GM18511 (cell line): ENCODE measurements around the gene CNOT2.

Experiments
- ATAC-seq: cut with Tn5 transposase; IDR thresholded peaks from one replicate; pipeline ENCODE4 v1.9.1; 2021; ENCODE audit warnings: mild to moderate bottlenecking, moderate library complexity; ENCODE audit not compliant: unreplicated experiment

The CNOT2 gene

GRCh38 chr12:70251661-70252060 lies 8.4 kb downstream of the CNOT2 start:
- no peak for ATAC-seq

GRCh38 chr12:70252832-70253231 lies 9.6 kb downstream of the CNOT2 start:
- no peak for ATAC-seq

GRCh38 chr12:70254225-70254624 lies 11.0 kb downstream of the CNOT2 start:
- ATAC-seq: no peak

- no peak for ATAC-seq
These were observed 11.6 kb downstream of the CNOT2 start for GRCh38 chr12:70254846-70255245.

GRCh38 chr12:70255311-70255710 lies 12.1 kb downstream of the CNOT2 start:
- ATAC-seq: no peak

GRCh38 chr12:70258605-70259403 lies 15.6 kb downstream of the CNOT2 start:
- ATAC-seq: no peak

- ATAC-seq: peak; percentile 69
These were observed 17.4 kb downstream of the CNOT2 start for GRCh38 chr12:70260646-70261045.

GRCh38 chr12:70264067-70264867 lies 21.0 kb downstream of the CNOT2 start:
- ATAC-seq: no peak

GRCh38 chr12:70265132-70265531 lies 21.9 kb downstream of the CNOT2 start:
- no peak for ATAC-seq

- no peak for ATAC-seq
These were observed 24.3 kb downstream of the CNOT2 start for GRCh38 chr12:70267550-70267949.

- no peak for ATAC-seq
These were observed 25.7 kb downstream of the CNOT2 start for GRCh38 chr12:70268972-70269371.

- no peak for ATAC-seq
These were observed 26.9 kb downstream of the CNOT2 start for GRCh38 chr12:70270108-70270507.

- no peak for ATAC-seq
These were observed 27.8 kb downstream of the CNOT2 start for GRCh38 chr12:70271025-70271424.

- no peak for ATAC-seq
These were observed 29.3 kb downstream of the CNOT2 start for GRCh38 chr12:70272510-70272909.

- no peak for ATAC-seq
These were observed 31.8 kb downstream of the CNOT2 start for GRCh38 chr12:70275045-70275444.

GRCh38 chr12:70277973-70278372 lies 34.7 kb downstream of the CNOT2 start:
- no peak for ATAC-seq

GRCh38 chr12:70278945-70279344 lies 35.7 kb downstream of the CNOT2 start:
- no peak for ATAC-seq

GRCh38 chr12:70283232-70283631 lies 40.0 kb downstream of the CNOT2 start:
- ATAC-seq: no peak

GRCh38 chr12:70288817-70289216 lies 45.6 kb downstream of the CNOT2 start:
- ATAC-seq: no peak

GRCh38 chr12:70290116-70290515 lies 46.9 kb downstream of the CNOT2 start:
- ATAC-seq: no peak

- no peak for ATAC-seq
These were observed 49.0 kb downstream of the CNOT2 start for GRCh38 chr12:70292017-70292776.
